ENCODE results near the gene ADCYAP1R1.

DNA sequence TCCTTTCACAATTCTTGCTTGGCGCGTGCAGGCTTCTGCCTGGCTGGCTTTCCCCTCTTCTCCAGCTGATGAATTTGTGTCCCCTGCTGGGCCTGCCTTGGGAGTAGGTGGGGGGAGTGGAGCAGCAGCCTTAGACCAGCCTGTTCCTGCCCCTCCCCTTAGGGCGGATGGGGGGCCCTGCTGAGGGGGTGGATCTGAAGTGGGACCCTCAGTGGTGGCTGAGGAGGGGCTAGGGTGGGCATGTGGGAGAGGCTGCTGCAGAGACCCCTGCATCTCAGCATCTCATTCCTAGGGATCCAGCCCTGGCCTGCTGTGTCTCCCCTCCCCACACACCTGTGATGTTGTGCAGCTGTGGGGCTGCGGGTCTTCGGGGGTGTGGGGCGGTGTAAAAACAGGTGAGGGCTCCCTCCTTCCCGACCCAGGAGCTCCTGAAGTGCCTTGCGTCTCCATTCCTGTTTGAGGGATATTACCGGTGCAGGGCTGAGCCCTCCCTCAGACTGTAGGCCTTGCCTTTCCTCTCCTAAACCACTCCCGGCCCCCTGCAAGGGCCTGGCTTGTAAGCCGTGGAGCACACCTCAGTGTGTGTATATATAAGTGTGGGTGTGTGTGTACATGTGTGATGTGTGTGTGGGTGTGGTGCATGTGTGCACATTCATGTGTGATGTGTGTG is 24.7 kb downstream of the ADCYAP1R1 start:
- TF ChIP-seq, protein P1, sequence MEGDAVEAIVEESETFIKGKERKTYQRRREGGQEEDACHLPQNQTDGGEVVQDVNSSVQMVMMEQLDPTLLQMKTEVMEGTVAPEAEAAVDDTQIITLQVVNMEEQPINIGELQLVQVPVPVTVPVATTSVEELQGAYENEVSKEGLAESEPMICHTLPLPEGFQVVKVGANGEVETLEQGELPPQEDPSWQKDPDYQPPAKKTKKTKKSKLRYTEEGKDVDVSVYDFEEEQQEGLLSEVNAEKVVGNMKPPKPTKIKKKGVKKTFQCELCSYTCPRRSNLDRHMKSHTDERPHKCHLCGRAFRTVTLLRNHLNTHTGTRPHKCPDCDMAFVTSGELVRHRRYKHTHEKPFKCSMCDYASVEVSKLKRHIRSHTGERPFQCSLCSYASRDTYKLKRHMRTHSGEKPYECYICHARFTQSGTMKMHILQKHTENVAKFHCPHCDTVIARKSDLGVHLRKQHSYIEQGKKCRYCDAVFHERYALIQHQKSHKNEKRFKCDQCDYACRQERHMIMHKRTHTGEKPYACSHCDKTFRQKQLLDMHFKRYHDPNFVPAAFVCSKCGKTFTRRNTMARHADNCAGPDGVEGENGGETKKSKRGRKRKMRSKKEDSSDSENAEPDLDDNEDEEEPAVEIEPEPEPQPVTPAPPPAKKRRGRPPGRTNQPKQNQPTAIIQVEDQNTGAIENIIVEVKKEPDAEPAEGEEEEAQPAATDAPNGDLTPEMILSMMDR (IDR thresholded peaks at IDR 0.05), result no peak
- no peak for TF ChIP-seq POLR2A (IDR thresholded peaks at IDR 0.05)

All from adrenal gland (tissue), 5 donors.